Memory B cell (primary cell): Measurements from ENCODE around the gene CD226.
A peak's percentile ranks its signal among the peaks of the same experiment; 100 is the strongest.

Source experiments
- ATAC-seq: fragments of 150-1000 bp; cut with Tn5 transposase; 2 replicates; pipeline ENCODE4 v1.10.0; 2021; ENCODE audit warnings: low read depth, mild to moderate bottlenecking, moderate library complexity
- DNase-seq, 2 donors: peaks; one replicate each; pipeline ENCODE4 v3.0.0; 2022; ENCODE audit warnings: low spot score in 2 of 2
- H3K27ac Mint-ChIP-seq: one replicate; pipeline ENCODE4 v1.8.0; 2022; ENCODE audit warnings: mild to moderate bottlenecking, moderate library complexity, mixed read lengths
- H3K27me3 Mint-ChIP-seq: one replicate; pipeline ENCODE4 v1.8.0; 2022; ENCODE audit warnings: mixed read lengths
- H3K36me3 Mint-ChIP-seq: one replicate; pipeline ENCODE4 v1.8.0; 2022; ENCODE audit warnings: mild to moderate bottlenecking, mixed read lengths
- H3K4me1 Mint-ChIP-seq: one replicate; pipeline ENCODE4 v1.8.0; 2022; ENCODE audit warnings: mixed read lengths
- H3K4me3 Mint-ChIP-seq: one replicate; pipeline ENCODE4 v1.8.0; 2022; ENCODE audit warnings: mild to moderate bottlenecking, moderate library complexity, mixed read lengths
- H3K9me3 Mint-ChIP-seq: one replicate; pipeline ENCODE4 v1.8.0; 2022; ENCODE audit warnings: mixed read lengths

CD226 gene

GRCh38 chr18:69974365-69974764 lies 26.7 kb upstream of the CD226 start:
- Mint-ChIP-seq H3K27me3 (no peaks in the 10 kb centered on the region), H3K27ac (no peak overlapping the region), H3K4me3 (no peak overlapping the region), H3K9me3 (peaks cover 3% of the 10 kb centered on the region), H3K4me1 (peaks cover 9% of the 10 kb centered on the region), H3K36me3 (peaks cover 4% of the 10 kb centered on the region)
- DNase-seq (no peak), ATAC-seq (no peak)

GRCh38 chr18:69969491-69969890 lies 21.8 kb upstream of the CD226 start:
- Mint-ChIP-seq H3K36me3 (no peaks in the 10 kb centered on the region), H3K4me3 (no peak overlapping the region), H3K9me3 (no peaks in the 10 kb centered on the region), H3K4me1 (peaks cover 7% of the 10 kb centered on the region), H3K27ac (no peak overlapping the region), H3K27me3 (no peaks in the 10 kb centered on the region)
- ATAC-seq (no peak), DNase-seq (no peak)

GRCh38 chr18:69968039-69968438 lies 20.4 kb upstream of the CD226 start:
- Mint-ChIP-seq H3K4me3 (no peak overlapping the region), H3K27ac (no peak overlapping the region), H3K9me3 (no peaks in the 10 kb centered on the region), H3K27me3 (no peaks in the 10 kb centered on the region), H3K36me3 (peaks cover 2% of the 10 kb centered on the region), H3K4me1 (peaks cover 7% of the 10 kb centered on the region)
- ATAC-seq, result no peak
- no peak for DNase-seq

- no peak for ATAC-seq
- Mint-ChIP-seq H3K27me3 (no peaks in the 10 kb centered on the region), H3K4me3 (no peak overlapping the region), H3K36me3 (peaks cover 2% of the 10 kb centered on the region), H3K4me1 (peaks cover 12% of the 10 kb centered on the region), H3K27ac (no peak overlapping the region), H3K9me3 (no peaks in the 10 kb centered on the region)
- no peak for DNase-seq
These were observed 15.5 kb upstream of the CD226 start for GRCh38 chr18:69963196-69963595.

- no peak for ATAC-seq
These were observed 14.0 kb upstream of the CD226 start for GRCh38 chr18:69961718-69962117.

GRCh38 chr18:69958422-69958821 lies 10.7 kb upstream of the CD226 start:
- Mint-ChIP-seq H3K4me3 (no peak overlapping the region), H3K9me3 (no peaks in the 10 kb centered on the region), H3K27ac (no peak overlapping the region), H3K36me3 (peaks cover 2% of the 10 kb centered on the region), H3K27me3 (no peaks in the 10 kb centered on the region), H3K4me1 (peaks cover 20% of the 10 kb centered on the region)
- ATAC-seq, result peak; percentile 63
- DNase-seq, result no peak

More at GRCh38 chr18:69961718-69962117, 14.0 kb upstream of the CD226 start:
- H3K4me3 Mint-ChIP-seq, result no peak overlapping the region
- no peak overlapping the region for H3K27ac Mint-ChIP-seq
- no peaks in the 10 kb centered on the region for H3K9me3 Mint-ChIP-seq
- H3K36me3 Mint-ChIP-seq, result peaks cover 2% of the 10 kb centered on the region
- peaks cover 17% of the 10 kb centered on the region for H3K4me1 Mint-ChIP-seq
- no peak for DNase-seq
- H3K27me3 Mint-ChIP-seq, result no peaks in the 10 kb centered on the region

- Mint-ChIP-seq H3K27ac (no peak overlapping the region), H3K9me3 (peaks cover 2% of the 10 kb centered on the region)
These were observed 10.1 kb upstream of the CD226 start for GRCh38 chr18:69957747-69958146.

GRCh38 chr18:69956665-69957620 lies 9.3 kb upstream of the CD226 start:
- Mint-ChIP-seq H3K36me3 (peaks cover 1% of the 10 kb centered on the region), H3K9me3 (peaks cover 2% of the 10 kb centered on the region), H3K4me3 (no peak overlapping the region), H3K4me1 (peaks cover 20% of the 10 kb centered on the region), H3K27me3 (no peaks in the 10 kb centered on the region), H3K27ac (no peak overlapping the region)
- DNase-seq (no peak), ATAC-seq (no peak)

More at GRCh38 chr18:69957747-69958146, 10.1 kb upstream of the CD226 start:
- ATAC-seq, result no peak
- no peaks in the 10 kb centered on the region for H3K27me3 Mint-ChIP-seq
- H3K4me3 Mint-ChIP-seq, result no peak overlapping the region
- no peak for DNase-seq
- peaks cover 20% of the 10 kb centered on the region for H3K4me1 Mint-ChIP-seq
- peaks cover 1% of the 10 kb centered on the region for H3K36me3 Mint-ChIP-seq

GRCh38 chr18:69956057-69956456 lies 8.4 kb upstream of the CD226 start:
- H3K4me3 Mint-ChIP-seq, result no peak overlapping the region
- DNase-seq, result no peak
- peaks cover 2% of the 10 kb centered on the region for H3K9me3 Mint-ChIP-seq
- no peak overlapping the region for H3K27ac Mint-ChIP-seq
- H3K27me3 Mint-ChIP-seq, result no peaks in the 10 kb centered on the region
- peaks cover 1% of the 10 kb centered on the region for H3K36me3 Mint-ChIP-seq
- peaks cover 20% of the 10 kb centered on the region for H3K4me1 Mint-ChIP-seq
- ATAC-seq, result no peak

- ATAC-seq, result peak; percentile 21
- no peak for DNase-seq
- no peaks in the 10 kb centered on the region for H3K27me3 Mint-ChIP-seq
- H3K9me3 Mint-ChIP-seq, result peaks cover 2% of the 10 kb centered on the region
- peaks cover 1% of the 10 kb centered on the region for H3K36me3 Mint-ChIP-seq
- H3K27ac Mint-ChIP-seq, result peak overlapping the region; percentile 38
- peak overlapping the region; percentile 19 for H3K4me3 Mint-ChIP-seq
- peaks cover 20% of the 10 kb centered on the region for H3K4me1 Mint-ChIP-seq
These were observed 7.2 kb upstream of the CD226 start for GRCh38 chr18:69954719-69955480.

GRCh38 chr18:69953191-69953590 lies 5.5 kb upstream of the CD226 start:
- Mint-ChIP-seq H3K27me3 (no peaks in the 10 kb centered on the region), H3K4me1 (peaks cover 9% of the 10 kb centered on the region), H3K36me3 (peaks cover 1% of the 10 kb centered on the region), H3K9me3 (peaks cover 2% of the 10 kb centered on the region), H3K4me3 (no peak overlapping the region), H3K27ac (no peak overlapping the region)
- ATAC-seq (no peak), DNase-seq (no peak)

- H3K4me3 Mint-ChIP-seq, result no peak overlapping the region
- H3K4me1 Mint-ChIP-seq, result peaks cover 10% of the 10 kb centered on the region
- no peak for DNase-seq
- peaks cover 2% of the 10 kb centered on the region for H3K9me3 Mint-ChIP-seq
- peaks cover 1% of the 10 kb centered on the region for H3K36me3 Mint-ChIP-seq
- H3K27me3 Mint-ChIP-seq, result no peaks in the 10 kb centered on the region
- ATAC-seq, result no peak
- H3K27ac Mint-ChIP-seq, result no peak overlapping the region
These were observed 3.5 kb upstream of the CD226 start for GRCh38 chr18:69951182-69951581.

- ATAC-seq, result no peak
- no peak overlapping the region for H3K4me3 Mint-ChIP-seq
- H3K36me3 Mint-ChIP-seq, result peaks cover 1% of the 10 kb centered on the region
- no peaks in the 10 kb centered on the region for H3K27me3 Mint-ChIP-seq
- peaks cover 10% of the 10 kb centered on the region for H3K4me1 Mint-ChIP-seq
- no peak for DNase-seq
- peaks cover 2% of the 10 kb centered on the region for H3K9me3 Mint-ChIP-seq
- H3K27ac Mint-ChIP-seq, result no peak overlapping the region
These were observed 1.9 kb upstream of the CD226 start for GRCh38 chr18:69949538-69949936.

- DNase-seq (no peak), ATAC-seq (peak; percentile 89)
- H3K36me3 Mint-ChIP-seq, result peaks cover 3% of the 10 kb centered on the region
- H3K4me1 Mint-ChIP-seq, result peaks cover 10% of the 10 kb centered on the region
- no peak overlapping the region for H3K27ac Mint-ChIP-seq
- H3K27me3 Mint-ChIP-seq, result no peaks in the 10 kb centered on the region
- peaks cover 2% of the 10 kb centered on the region for H3K9me3 Mint-ChIP-seq
- H3K4me3 Mint-ChIP-seq, result no peak overlapping the region
These were observed 1.4 kb upstream of the CD226 start for GRCh38 chr18:69948919-69949537.
